Measurements from ENCODE around the gene KIAA1217. TPM values are rescaled to one million over a fixed set of nuclear protein-coding genes. Genes with fewer than 3 reads are reported as not detected.

Gene KIAA1217
- total and polyA plus RNA-seq, 9 of the 15 experiments (the other 6 are each of a cell fraction or from before 2014, with no cell fraction given), result 0.04 TPM; not detected in 8

DNA sequence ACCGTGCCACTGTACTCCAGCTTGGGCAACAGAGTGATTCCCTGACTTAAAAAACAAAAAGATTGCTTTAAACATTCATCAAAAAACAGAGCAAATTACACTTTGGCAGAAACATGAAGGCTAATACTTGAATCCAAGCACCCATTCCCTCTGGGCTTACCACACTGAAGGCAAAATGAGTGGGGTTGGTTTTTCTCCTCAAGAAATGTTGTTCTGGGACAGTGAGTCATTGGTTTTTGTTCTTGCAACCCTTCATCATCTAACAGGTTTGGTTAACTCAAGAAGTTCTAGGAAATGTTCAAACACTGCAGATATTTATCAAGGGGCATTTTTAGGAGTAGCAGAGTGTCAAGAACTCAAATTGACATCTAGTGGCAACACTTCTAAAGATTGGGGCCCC, 60.5 kb downstream of the KIAA1217 start (continued):
- TF ChIP-seq, protein P1, sequence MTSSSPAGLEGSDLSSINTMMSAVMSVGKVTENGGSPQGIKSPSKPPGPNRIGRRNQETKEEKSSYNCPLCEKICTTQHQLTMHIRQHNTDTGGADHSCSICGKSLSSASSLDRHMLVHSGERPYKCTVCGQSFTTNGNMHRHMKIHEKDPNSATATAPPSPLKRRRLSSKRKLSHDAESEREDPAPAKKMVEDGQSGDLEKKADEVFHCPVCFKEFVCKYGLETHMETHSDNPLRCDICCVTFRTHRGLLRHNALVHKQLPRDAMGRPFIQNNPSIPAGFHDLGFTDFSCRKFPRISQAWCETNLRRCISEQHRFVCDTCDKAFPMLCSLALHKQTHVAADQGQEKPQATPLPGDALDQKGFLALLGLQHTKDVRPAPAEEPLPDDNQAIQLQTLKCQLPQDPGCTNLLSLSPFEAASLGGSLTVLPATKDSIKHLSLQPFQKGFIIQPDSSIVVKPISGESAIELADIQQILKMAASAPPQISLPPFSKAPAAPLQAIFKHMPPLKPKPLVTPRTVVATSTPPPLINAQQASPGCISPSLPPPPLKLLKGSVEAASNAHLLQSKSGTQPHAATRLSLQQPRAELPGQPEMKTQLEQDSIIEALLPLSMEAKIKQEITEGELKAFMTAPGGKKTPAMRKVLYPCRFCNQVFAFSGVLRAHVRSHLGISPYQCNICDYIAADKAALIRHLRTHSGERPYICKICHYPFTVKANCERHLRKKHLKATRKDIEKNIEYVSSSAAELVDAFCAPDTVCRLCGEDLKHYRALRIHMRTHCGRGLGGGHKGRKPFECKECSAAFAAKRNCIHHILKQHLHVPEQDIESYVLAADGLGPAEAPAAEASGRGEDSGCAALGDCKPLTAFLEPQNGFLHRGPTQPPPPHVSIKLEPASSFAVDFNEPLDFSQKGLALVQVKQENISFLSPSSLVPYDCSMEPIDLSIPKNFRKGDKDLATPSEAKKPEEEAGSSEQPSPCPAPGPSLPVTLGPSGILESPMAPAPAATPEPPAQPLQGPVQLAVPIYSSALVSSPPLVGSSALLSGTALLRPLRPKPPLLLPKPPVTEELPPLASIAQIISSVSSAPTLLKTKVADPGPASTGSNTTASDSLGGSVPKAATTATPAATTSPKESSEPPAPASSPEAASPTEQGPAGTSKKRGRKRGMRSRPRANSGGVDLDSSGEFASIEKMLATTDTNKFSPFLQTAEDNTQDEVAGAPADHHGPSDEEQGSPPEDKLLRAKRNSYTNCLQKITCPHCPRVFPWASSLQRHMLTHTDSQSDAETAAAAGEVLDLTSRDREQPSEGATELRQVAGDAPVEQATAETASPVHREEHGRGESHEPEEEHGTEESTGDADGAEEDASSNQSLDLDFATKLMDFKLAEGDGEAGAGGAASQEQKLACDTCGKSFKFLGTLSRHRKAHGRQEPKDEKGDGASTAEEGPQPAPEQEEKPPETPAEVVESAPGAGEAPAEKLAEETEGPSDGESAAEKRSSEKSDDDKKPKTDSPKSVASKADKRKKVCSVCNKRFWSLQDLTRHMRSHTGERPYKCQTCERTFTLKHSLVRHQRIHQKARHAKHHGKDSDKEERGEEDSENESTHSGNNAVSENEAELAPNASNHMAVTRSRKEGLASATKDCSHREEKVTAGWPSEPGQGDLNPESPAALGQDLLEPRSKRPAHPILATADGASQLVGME (CRISPR knock-in tag; IDR thresholded peaks at IDR 0.05), result no peak
- TF ChIP-seq SREBF2 (CRISPR knock-in tag; IDR thresholded peaks at IDR 0.05) (no peak), U2AF2 (optimal IDR thresholded peaks at IDR 0.05; ENCODE audit: low read depth, low read length) (no peak), ZNF3 (CRISPR knock-in tag; IDR thresholded peaks at IDR 0.05) (no peak), RBM25 (IDR thresholded peaks at IDR 0.05; ENCODE audit: low read depth, low read length, severe bottlenecking) (no peak), GATAD2B (IDR thresholded peaks at IDR 0.05; ENCODE audit: borderline replicate concordance) (no peak), MXI1 (IDR thresholded peaks at IDR 0.05; ENCODE audit: low read depth, low read length) (no peak), ZNF79 (CRISPR knock-in tag; IDR thresholded peaks at IDR 0.05; ENCODE audit: low read depth) (no peak), ARID4B (CRISPR knock-in tag; IDR thresholded peaks at IDR 0.05) (no peak)
